GM19240 (cell line): ENCODE results near the gene MEIS2.

ENCODE experiments used
- DNase-seq: peaks from one replicate; pipeline ENCODE4 v3.0.0; 2011; ENCODE audit warnings: low spot score; ENCODE audit not compliant: insufficient read length

Gene MEIS2

DNA sequence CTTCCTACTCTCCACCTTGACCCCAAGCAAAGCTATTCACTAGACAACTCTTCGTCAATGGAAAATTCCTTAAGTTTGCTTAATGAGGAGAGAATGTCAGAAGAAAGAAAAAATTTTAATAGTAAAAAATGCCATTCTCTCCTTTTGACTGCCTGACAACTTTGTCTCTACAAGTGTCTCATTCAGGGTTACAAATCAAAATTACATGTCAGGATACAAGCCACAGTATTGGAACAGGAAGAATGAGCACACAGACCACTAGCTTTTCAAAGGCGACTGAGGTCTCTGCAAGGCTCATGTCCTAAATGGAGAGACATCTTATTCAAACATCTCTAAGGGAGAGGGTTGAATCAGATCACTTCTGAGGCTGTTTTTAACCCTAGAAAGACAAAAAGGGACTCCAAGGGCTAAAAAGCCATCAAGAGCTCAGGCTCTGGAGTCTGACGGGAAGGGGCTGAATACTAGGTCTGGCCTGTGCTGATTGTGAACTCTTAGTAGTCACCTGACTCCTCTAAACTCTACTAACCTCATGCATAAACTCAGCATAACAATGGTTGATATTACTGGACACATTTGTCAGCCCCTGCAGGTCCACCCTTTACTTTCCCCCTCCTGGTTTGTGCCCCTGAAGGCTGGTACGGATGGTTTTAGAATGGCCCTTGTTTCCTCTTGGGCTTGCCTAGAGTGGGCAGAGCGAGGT is 12.8 kb upstream of the MEIS2 start:
- DNase-seq: no peak

- DNase-seq: no peak
Observed at GRCh38 chr15:37112171-37112570, 11.8 kb upstream of the MEIS2 start.

- no peak for DNase-seq
Observed at GRCh38 chr15:37111427-37111717, 11.0 kb upstream of the MEIS2 start.

DNA sequence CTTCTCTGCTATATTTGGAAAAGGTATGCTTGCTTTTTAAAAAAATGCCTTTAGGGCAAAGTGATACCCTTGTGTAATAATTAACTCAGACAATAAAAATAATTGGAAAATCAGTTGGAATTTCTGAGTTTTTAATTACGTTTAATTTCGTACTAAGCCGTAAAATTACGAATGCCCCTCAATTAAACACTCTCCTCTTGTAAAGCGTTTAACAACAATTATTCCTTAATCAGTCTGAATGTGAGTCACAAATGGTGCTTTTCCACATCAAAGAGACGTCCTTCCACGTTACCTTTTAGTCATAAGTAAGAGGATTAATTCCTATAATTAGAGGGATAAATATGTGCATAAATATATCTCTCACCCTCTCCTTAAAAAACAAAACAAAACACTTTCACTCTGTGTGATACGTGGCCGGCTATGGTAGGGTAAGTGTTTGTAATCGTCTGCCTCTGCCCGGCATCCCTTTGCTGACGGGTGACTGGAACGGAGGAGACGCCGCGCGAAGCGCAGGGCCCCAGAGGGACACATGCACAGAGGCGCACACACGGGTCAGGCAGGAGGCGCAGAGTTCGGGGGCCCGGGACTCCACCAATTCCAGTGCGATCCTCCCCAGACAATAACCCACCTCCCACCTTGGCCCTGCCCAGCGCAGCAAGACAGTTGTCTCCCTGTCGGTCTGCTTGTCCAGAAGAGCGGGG is 9.7 kb upstream of the MEIS2 start:
- DNase-seq: no peak

- no peak for DNase-seq
Observed at GRCh38 chr15:37109168-37109871, 9.0 kb upstream of the MEIS2 start.

- DNase-seq: no peak
Observed at GRCh38 chr15:37108381-37109167, 8.2 kb upstream of the MEIS2 start.

GRCh38 chr15:37107744-37108380 is 7.5 kb upstream of the MEIS2 start:
- DNase-seq: no peak

- no peak for DNase-seq
Observed at GRCh38 chr15:37107071-37107743, 6.9 kb upstream of the MEIS2 start.

GRCh38 chr15:37106490-37107001 is 6.2 kb upstream of the MEIS2 start:
- no peak for DNase-seq

- DNase-seq: no peak
Observed at GRCh38 chr15:37105889-37106288, 5.5 kb upstream of the MEIS2 start.

DNA sequence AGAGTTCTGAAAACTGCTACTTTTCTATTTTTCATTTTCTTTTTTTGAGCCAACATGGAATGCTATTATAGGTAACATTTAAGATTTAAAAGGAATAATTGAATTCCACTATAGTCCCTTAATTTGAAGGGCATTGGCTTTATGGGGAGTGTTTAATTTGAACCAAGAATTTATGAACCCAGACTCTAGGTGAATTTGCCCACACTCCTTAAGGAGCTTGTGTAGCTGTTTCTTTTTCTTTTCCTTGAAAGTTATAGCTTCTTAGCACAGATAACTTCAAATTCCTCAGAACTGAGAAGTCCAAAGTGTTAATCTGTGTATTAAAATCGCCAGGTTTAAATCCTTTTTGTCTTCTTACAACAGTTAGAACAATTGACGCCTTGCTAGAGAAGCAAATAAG is 4.7 kb upstream of the MEIS2 start:
- no peak for DNase-seq

DNA sequence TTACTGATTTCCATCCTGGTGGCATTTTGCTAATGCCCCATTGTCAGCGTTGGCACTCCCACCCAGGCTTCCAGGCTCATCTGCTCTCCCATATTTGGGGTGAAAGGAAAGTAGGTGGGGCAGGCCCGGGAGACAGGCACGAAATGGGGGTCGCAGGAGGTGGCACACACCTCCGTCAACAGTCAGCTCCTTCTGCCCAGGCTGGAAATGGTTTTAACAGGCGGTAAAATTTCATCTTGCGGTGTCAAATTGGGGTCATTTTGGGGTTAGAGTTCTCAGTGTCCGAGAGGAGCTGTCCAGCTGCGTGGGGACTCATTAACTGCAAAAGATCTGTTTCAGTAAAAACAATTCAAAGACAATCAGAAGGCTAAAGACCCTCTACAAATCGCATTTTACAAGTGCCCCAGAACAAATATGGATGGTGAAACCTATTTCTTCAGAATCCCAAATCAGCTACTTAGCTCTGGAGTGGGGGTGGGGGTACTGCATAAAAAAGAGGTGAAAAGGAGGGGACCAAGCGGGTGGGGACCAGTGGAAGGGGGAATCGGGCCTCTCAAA is 4.2 kb upstream of the MEIS2 start:
- DNase-seq: no peak

DNA sequence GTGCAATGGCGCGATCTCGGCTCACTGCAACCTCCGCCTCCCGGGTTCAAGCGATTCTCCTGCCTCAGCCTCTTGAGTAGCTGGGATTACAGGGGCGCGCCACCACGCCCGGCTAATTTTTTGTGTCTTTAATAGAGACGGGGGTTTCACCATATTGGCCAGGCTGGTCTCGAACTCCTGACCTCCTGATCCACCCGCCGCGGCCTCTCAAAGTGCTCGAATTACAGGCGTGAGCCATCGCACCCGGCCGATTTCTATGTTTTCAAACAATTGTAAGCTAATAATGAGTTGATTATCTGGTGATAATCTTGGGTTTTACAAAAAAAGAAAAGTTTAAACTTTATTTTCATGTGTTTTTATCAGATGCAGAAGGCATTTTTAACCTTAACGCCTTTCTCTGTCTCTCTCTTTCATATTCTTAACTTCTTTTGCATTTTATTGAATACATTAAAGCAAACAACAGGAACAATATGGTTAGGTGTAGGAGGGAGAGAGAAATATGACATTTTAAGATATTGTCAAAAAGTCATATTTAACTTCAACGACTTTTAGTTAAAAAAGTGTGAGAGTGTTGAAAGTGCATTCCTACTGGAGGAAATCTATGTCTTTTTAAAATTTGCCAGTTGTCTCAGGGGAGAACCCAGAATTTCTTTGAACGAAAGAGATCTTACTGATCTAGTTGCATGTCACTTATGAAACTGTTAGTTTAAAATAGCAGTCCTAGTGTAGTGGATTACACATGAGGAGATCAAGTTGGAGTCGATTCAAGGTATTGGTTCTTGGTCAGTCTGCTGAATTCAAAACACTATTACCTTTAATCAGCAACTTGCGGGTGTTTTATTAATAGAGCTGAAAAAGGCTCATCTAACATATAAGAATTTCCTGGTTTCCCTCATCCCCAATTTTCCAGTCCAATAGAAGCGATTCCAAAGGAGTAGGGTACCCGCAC is 3.4 kb upstream of the MEIS2 start:
- DNase-seq: no peak

DNA sequence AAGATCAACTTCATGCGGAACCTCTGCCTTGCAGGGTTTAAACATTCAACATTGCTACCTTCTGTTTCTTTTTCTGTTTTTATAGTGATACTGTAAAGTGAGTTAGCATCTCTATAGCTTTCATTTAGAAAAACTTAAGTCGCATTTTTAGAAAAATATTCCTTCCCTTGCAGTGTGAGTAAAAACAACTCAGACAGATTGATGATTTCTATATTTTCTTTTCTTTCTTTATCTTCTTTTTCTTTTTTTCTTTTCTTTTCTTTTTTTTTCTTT is 2.8 kb upstream of the MEIS2 start:
- DNase-seq: no peak

GRCh38 chr15:37102305-37103162 is 2.2 kb upstream of the MEIS2 start:
- no peak for DNase-seq

DNA sequence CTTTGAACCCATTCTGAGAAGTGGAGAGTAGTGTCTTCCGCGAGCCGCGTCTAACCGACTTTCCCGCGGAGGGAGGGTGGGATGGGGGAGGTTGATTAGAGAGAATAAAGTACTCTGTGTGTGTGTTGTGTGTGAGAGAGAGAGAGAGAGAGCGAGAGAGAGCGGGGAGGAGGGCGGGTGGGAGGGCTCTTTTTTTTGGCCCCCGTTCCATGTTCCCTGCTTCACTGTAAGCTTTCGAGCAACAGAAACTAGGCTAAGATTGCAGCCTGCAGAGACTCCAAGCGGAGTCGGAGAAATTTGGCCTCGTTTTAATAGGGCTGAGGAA is 1.6 kb upstream of the MEIS2 start:
- no peak for DNase-seq

DNA sequence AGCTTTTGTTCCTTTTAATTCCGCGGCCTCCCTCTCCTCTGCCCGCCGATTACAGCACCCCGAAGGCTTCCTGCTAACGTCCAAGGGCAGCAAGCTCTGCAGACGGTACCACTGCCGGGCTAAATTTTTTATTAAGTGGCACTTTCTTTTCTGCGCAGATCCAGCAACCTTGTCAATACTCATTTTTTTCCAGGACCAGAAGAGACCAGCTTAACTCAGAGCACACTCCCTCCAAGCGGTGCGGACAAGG is 542 bp upstream of the MEIS2 start:
- no peak for DNase-seq

DNA sequence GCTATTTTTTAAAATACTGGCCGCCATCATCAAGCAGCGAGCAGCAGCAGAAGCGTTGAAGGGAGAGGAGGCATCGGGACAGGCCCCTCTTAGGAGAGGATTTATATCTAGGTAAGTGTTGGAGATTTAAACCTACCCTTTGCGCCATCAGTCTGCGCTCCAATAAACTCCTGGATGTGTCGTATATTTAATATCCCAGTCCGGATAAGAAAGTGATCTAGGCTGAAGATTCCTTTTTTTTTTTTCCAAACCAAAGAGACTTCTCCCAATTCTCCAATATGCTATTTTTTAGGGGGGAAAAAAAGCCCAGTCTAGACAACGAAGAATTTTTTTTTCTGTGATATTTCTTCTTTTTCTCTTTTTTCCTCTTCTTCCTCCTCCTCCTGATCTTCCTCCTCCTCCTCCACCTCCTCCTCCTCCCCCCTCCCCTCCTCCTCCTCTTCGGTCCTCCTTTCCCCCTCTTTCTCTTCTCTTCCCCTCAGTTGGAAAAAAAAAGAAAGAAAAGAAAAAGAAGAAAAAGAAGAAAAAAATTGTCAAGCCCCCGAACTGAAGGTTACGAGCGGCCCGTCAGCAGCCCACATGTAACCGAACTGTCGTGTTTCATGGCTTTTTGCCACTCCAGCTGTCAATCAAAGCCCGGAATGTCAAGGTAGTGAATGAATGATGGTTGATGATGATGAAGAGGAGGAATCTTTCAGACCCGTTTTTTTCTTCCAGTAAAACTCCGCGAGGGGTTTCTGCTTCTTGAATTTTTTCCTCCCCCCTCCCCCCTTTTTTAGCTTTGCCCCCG is 835 bp downstream of the MEIS2 start:
- no peak for DNase-seq
